Measurements from ENCODE around the gene SLC66A1.
"Not testable (repeated sequence)": the region's sequence is repeated elsewhere in the genome, so short reads cannot be mapped to it uniquely, and the experiment has no call there.

SLC66A1 gene

GRCh38 chr1:19311931-19312781 lies at the start of gene SLC66A1, which contains the start of gene AKR7A2:
Gene SLC66A1, plus strand, starts transcription at chr1:19312326. Its CDS starts 5,352 bp downstream, at chr1:19317678.
Gene AKR7A2, minus strand, starts transcription at chr1:19312144. Its CDS starts 20 bp downstream, at chr1:19312124.
- in situ Hi-C loops (cut with MboI; ENCODE audit: low pct_unique_long_range_greater_than_20kb, low sequenced_read_pairs, unreplicated experiment): no loop called here
- peak; percentile 100 for DNase-seq (ENCODE audit: low spot score)
- TF ChIP-seq CTCF (IDR thresholded peaks at IDR 0.05; ENCODE audit: extremely low read depth, insufficient read depth, missing control alignments): no peak

- no peak for DNase-seq (ENCODE audit: low spot score)
- TF ChIP-seq CTCF (IDR thresholded peaks at IDR 0.05; ENCODE audit: extremely low read depth, insufficient read depth, missing control alignments): no peak
- in situ Hi-C loops (cut with MboI; ENCODE audit: low pct_unique_long_range_greater_than_20kb, low sequenced_read_pairs, unreplicated experiment): no loop called here
Observed at GRCh38 chr1:19262744-19263143, 49.4 kb upstream of the SLC66A1 start.

GRCh38 chr1:19268445-19268844 lies 43.7 kb upstream of the SLC66A1 start:
- DNase-seq (ENCODE audit: low spot score): no peak
- in situ Hi-C loops (cut with MboI; ENCODE audit: low pct_unique_long_range_greater_than_20kb, low sequenced_read_pairs, unreplicated experiment): no loop called here
- TF ChIP-seq CTCF (IDR thresholded peaks at IDR 0.05; ENCODE audit: extremely low read depth, insufficient read depth, missing control alignments): no peak

DNA sequence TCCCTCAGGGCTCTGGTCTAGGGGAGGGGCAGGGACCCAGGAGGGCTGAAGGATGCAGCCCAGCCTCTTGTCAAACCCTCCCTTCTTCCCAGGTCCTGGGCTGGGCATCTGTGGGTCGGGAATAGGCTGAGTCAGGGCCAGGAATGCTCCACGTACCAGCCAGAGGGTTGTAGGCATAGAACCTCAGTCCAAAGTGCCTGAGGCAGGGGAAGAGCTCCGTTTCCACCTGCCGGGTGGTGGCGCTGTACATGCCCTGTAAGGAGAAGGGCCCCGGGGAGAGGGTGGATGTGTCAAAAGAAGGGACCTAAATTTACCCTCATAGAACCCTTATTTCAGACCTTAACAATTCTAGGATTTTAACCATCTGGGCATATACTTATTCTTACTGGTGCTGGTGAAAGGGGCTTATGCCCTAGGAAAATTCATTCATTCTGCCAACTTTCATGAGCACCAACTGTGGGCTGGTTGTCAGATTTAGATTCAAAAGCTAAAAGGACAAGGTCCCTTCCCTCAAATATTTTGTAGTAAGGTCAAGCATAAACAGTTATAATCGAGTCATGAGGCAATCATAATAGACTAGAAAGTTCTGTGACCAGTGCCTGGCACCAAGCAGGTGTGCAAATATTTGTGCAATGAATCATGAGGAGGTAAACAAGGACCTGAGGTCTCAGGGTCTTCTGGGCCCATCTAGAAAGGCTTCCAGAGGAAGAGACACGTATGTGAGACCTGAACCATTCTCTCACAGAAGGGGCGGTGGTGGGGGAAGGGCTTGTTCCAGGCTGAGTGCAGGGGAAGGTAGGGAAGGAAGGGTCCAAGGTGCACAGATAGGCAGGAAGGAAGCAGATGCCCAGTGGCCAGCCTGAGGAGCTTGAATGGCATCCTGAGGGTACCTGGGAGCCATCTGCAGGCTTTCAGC lies 42.4 kb upstream of the SLC66A1 start:
- in situ Hi-C loops (cut with MboI; ENCODE audit: low pct_unique_long_range_greater_than_20kb, low sequenced_read_pairs, unreplicated experiment); DNase-seq (ENCODE audit: low spot score): not testable (repeated sequence)

DNA sequence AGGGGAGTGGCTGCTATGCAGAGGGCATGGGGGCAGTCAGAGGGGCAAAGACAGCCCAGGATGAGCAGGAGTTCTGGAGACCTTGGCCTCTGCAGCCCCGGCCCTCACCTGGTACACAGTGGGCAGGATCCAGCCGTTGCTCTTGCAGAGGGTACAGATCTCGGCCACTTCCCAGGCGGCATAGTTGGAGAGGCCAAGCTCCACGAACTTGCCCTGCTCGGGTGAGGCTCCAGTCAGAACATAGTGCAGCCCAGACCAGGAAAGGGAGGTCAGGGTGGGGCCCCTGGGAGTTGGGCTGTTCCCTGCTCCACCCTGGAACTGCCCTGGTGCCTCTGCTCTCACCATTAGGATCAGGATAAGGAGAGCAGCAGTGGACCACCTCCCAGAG lies 41.8 kb upstream of the SLC66A1 start:
- DNase-seq (ENCODE audit: low spot score); in situ Hi-C loops (cut with MboI; ENCODE audit: low pct_unique_long_range_greater_than_20kb, low sequenced_read_pairs, unreplicated experiment): not testable (repeated sequence)

DNA sequence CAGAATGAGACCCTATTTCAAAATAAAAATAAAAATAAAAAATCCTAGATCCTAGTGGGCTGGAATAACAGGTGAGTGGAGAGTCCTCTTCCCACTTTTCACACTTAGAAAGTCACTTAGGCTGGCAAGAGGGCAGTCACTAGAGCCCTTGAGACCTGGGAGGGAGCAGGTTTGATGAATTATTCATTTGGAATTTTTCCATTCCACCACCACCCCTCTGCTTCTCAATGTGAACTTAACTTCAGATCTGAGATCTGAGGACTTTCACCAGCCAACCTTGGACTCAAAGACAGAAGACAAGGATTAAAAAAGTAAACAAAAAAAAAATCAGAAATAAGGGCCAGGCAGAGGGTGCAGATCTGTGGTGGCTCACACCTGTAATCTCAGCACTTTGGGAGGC lies 40.1 kb upstream of the SLC66A1 start:
- in situ Hi-C loops (cut with MboI; ENCODE audit: low pct_unique_long_range_greater_than_20kb, low sequenced_read_pairs, unreplicated experiment): no loop called here
- no peak for DNase-seq (ENCODE audit: low spot score)
- no peak for TF ChIP-seq CTCF (IDR thresholded peaks at IDR 0.05; ENCODE audit: extremely low read depth, insufficient read depth, missing control alignments)

DNA sequence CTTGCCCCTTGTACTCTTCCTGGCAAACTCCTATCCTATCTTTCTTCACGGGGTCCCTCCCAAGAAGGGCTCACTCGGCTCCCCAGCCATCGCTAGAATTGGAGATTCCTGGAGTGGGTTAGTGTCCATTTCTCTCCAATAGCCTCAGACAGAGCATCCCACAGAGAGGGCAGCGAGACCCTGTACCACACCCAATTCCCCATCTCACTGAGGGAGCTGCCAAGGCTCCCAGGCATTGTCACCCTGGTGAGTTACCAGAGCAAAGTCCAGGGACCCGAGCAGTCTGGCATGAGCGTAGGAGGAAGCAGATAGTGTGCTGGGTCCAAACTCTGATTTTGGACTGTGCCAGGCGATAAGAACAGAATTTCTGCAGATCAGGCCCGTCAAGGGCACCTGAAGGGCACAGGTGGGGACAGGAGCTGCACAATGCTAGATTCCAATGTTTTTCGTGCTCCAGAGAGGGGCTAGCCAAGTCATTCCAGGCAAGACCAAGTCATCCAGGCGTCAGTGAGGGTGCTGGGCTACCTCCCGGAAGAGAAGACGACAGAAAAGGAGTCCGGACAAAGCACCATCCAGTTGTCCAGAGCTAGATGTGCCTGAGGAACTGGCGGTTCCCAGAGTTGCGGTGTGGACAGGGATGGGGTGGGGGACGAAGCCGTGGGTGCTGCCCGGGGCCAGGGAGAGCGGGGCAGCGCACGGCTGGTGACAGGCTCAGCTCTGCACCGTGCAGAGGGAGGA lies 38.9 kb upstream of the SLC66A1 start:
- in situ Hi-C loops (cut with MboI; ENCODE audit: low pct_unique_long_range_greater_than_20kb, low sequenced_read_pairs, unreplicated experiment): no loop called here
- no peak for DNase-seq (ENCODE audit: low spot score)
- TF ChIP-seq CTCF (IDR thresholded peaks at IDR 0.05; ENCODE audit: extremely low read depth, insufficient read depth, missing control alignments): no peak

DNA sequence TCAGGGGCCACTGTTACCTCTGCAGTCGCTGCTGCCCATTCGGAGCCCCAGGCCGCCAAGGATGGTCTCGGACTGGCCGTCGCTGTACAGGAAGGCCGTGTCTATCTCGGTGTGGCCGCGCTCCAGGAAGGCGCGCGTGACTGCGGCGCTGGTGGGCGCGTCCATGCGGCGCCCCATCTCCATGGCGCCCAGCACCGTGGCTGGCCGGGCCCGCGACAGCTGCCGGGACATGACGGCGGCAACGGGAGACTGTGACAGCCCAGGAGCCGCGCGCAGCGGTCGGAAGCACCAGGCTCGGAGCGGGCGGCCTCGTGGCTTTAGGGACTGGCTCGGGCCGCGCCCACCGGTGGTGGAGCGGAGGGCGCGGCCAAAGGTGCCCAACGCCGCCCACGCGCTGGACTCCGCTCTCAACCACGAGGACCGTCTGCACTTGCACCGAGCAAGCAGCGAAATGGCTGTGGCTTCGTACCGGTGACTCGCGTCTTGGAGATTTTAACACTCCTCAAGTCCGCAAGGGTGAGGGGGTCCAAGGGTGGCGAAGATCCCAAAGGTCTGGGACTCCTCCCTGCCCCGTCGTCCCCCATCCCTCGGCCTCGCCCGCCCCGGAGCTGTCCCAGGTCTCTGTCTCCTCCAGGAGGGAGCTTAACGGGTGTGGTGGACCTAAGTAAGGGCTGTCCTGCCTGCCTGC lies 38.1 kb upstream of the SLC66A1 start:
- DNase-seq (ENCODE audit: low spot score); in situ Hi-C loops (cut with MboI; ENCODE audit: low pct_unique_long_range_greater_than_20kb, low sequenced_read_pairs, unreplicated experiment): not testable (repeated sequence)

Measured in GM13977 (cell line).